GM19023 (cell line): ENCODE results near the gene ZKSCAN2.

Experiments used
- ATAC-seq: cut with Tn5 transposase; IDR thresholded peaks from one replicate; pipeline ENCODE4 v1.9.1; 2021; ENCODE audit warnings: mild to moderate bottlenecking, moderate library complexity; ENCODE audit not compliant: unreplicated experiment

ZKSCAN2 gene

GRCh38 chr16:25224731-25225319 lies 32.8 kb downstream of the ZKSCAN2 start:
- ATAC-seq, result no peak

GRCh38 chr16:25223964-25224363 lies 33.7 kb downstream of the ZKSCAN2 start:
- no peak for ATAC-seq

GRCh38 chr16:25222959-25223358 lies 34.7 kb downstream of the ZKSCAN2 start:
- no peak for ATAC-seq

DNA sequence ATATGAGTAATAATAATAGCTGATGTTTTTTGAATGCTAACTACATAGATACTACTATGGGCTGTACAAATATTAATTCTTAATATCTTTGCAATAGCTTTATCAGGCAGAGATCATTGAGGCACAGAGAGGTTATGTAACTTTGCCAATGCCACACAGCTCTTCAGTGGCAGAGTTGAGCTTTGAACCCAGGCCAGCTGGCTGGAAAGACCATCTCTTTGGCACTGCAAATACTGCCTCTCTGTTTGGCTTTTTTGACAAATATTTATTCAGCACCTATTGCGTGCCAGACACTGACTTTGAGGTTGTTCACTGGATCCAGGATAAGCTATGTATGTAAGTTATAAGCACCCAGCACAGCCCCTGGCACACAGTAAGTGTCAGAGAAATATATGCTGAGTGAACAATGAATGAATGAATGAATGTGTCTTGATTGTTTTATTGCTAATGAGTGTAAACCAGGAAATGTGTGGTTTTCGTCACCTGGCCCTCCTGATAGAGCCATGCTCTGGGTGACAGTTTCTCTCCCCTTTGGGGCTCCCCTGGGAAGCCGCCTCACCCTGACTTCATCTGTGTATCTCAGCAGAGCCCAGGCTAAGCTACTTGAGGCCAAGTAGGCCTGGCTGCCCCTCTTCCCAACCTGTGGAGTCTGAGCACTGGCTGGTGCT lies 38.4 kb downstream of the ZKSCAN2 start:
- ATAC-seq, result no peak

DNA sequence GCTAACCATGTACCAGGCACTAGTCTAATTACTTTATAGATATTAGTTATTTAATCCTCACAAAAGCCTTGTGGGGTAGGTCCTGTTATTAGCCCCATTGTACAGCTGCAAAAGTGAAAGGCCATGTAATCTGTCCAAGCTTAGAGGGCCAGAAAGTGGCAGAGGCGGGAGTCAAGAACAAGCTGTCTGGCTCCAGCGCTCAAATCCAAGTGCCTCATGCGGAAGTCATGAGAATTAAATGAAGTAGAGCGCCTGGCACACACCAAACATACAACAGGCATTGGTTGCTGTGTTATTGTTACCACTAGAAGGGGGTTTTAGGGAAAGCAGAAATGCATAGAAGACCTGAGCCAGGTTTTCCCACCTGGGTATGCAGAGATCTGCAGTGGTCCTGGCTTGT lies 39.7 kb downstream of the ZKSCAN2 start:
- ATAC-seq, result no peak

GRCh38 chr16:25217112-25217511 lies 40.5 kb downstream of the ZKSCAN2 start:
- ATAC-seq, result no peak

DNA sequence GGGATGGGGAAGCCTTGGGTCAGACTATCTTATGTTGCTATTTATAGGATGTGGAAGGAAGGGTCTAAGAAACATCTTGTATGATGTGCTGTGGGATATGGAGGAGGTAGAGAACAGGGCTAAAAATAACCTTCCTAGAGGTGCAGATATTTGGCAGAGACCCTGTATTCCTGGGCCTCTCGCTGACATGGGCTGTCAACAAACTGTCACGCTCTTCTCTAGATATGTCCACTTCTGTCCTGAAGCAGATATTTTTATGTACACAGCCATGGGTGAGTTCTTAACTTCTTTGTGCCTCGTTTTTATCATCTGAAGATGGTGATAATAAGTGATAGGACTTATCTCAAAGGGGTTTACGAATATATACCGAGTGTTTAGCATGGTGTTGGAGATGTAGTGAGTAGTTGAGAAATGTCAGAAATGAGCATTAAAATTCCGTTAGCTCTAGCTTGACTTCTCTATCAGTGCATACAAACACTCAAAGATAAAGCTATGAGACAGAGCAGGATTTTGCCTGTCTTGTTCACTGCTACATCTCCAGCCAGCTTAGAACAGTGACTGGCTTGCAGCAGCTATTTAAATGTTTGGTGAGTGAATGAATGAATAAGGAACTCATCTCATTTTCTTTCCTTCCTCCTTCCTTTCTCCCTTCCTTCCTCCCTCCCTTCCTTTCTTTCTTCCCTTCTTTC lies 43.8 kb downstream of the ZKSCAN2 start:
- no peak for ATAC-seq

DNA sequence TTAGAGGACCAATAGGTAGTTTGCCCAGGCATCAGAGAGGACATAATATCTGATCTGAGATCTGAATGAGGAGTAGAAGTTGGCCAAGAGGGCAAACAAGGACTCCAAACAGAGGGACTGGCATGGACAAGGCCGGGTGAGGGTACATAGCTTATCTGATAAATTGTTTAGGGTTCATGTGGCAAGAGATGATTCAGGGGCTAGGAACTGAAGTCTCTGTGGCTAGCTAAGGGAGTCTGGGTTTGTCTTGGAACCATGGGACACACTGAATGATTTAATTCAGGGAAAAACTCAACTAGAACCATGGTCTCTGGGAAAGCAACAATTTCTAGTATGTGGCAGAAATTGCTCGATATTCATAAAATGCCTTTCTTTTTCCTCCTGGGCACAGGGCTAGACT lies 45.0 kb downstream of the ZKSCAN2 start:
- ATAC-seq, result no peak

DNA sequence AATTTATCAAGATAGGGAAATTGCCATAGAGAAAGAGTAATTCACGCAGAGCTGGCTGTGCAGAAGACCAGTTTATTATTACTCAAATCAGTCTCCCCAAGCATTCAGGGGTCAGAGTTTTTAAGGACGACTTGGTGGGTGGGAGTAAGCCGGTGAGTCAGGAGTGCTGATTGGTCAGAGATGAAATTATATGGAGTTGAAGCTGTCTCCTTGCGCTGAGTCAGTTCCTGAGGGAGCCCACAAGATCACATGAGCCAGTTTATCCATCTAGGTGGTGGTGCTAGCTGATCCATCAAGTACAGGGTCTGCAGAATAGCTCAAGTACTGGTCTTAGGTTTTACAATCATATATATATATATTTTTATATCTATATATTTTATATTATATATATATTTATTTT lies 46.9 kb downstream of the ZKSCAN2 start:
- ATAC-seq, result no peak

- ATAC-seq, result no peak
Observed at GRCh38 chr16:25199457-25199856, 58.2 kb downstream of the ZKSCAN2 start.

DNA sequence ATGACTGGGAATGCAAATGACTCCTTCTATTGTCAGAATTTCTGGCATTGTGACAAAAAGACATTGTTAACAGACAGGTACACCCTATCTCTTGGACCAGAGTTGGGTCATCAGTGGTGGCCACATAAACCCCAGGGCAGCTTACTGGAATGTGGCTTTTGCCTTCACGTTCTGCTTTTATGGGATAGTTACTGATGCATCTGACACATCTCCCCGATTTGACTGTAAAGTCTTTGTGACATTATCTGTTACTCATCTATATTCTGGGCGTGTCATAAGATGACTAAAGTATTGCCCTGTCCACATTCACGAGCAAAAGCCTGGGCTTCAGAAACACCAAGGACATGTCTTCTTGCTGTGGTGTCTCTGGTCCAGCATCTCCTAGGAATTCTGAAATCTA lies 59.6 kb downstream of the ZKSCAN2 start:
- ATAC-seq, result no peak

DNA sequence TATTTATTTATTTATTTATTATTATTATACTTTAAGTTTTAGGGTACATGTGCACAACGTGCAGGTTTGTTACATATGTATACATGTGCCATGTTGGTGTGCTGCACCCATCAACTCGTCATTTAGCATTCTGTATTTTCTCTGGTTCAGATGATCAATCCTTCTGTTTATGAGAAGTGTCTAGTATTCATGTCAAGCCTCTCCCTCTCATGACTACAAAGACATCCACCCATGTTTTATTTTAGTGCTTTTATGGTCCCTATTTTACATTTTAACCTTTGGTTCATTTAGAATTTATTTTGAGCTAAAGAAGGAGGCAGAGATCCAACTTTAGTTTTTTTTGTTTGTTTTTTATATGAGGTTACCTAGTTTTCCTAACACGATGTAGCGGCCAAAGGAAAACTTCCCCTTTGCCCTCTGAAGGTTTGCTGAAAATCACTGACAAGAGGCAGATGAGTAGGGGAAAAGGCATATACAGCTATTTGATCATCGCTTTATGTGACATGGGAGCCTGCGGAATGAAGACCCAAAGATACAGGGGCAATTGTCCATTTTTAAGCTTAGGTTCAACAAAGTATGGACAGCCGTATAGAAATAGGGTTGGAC lies 63.3 kb downstream of the ZKSCAN2 start:
- no peak for ATAC-seq

DNA sequence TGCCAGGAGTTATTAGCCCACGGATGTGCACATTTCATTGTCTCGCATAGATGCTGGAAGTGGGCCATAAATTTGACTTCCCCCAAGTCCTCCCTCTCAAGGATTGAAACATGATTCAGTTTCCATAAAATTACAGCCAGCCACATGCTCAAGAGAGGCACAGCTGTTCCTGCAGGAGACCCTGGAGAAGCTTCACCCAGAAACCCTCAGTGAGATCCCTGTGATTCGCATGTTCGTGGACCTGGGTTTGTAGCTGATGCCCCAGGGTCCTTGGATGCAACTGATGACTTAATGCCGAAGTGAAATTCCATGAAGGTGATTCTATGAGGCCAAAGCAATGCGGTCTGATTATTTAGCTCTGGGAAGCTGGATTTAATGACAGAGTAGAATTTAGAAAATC lies 65.5 kb downstream of the ZKSCAN2 start:
- ATAC-seq, result no peak

- ATAC-seq, result no peak
Observed at GRCh38 chr16:25189305-25189704, 68.3 kb downstream of the ZKSCAN2 start.

GRCh38 chr16:25187491-25187795 lies 70.2 kb downstream of the ZKSCAN2 start:
- ATAC-seq, result no peak
